ENCODE measurements around the gene ABCC8. TPM values are rescaled to one million over a fixed set of nuclear protein-coding genes. Genes with fewer than 3 reads are reported as not detected.

The ABCC8 gene
- total and polyA plus RNA-seq, 2 of the 8 experiments (the other 6 are each of a cell fraction or from before 2014, with no cell fraction given): 3.7 to 4.9 TPM

DNA sequence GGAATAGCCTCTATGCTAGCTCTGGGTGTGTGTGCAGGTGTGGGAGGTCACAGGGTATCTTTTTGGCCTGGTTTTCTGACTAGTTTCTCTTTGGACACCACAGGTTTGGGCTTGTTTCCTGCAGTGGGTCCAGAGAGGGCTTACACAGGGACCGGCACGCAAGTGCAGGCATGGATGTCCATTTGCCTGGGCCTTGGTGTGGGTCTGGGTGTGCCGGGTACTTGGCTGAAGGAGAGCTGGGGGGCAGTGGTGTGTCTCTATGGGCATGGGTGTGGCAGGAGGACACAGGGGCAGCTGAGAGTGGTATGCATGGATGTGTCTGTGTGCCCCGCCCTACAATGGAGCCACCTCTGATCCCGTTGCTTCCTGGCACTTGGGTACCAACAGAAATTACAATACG lies 80.7 kb downstream of the ABCC8 start (continued):
- TF ChIP-seq, protein P1, sequence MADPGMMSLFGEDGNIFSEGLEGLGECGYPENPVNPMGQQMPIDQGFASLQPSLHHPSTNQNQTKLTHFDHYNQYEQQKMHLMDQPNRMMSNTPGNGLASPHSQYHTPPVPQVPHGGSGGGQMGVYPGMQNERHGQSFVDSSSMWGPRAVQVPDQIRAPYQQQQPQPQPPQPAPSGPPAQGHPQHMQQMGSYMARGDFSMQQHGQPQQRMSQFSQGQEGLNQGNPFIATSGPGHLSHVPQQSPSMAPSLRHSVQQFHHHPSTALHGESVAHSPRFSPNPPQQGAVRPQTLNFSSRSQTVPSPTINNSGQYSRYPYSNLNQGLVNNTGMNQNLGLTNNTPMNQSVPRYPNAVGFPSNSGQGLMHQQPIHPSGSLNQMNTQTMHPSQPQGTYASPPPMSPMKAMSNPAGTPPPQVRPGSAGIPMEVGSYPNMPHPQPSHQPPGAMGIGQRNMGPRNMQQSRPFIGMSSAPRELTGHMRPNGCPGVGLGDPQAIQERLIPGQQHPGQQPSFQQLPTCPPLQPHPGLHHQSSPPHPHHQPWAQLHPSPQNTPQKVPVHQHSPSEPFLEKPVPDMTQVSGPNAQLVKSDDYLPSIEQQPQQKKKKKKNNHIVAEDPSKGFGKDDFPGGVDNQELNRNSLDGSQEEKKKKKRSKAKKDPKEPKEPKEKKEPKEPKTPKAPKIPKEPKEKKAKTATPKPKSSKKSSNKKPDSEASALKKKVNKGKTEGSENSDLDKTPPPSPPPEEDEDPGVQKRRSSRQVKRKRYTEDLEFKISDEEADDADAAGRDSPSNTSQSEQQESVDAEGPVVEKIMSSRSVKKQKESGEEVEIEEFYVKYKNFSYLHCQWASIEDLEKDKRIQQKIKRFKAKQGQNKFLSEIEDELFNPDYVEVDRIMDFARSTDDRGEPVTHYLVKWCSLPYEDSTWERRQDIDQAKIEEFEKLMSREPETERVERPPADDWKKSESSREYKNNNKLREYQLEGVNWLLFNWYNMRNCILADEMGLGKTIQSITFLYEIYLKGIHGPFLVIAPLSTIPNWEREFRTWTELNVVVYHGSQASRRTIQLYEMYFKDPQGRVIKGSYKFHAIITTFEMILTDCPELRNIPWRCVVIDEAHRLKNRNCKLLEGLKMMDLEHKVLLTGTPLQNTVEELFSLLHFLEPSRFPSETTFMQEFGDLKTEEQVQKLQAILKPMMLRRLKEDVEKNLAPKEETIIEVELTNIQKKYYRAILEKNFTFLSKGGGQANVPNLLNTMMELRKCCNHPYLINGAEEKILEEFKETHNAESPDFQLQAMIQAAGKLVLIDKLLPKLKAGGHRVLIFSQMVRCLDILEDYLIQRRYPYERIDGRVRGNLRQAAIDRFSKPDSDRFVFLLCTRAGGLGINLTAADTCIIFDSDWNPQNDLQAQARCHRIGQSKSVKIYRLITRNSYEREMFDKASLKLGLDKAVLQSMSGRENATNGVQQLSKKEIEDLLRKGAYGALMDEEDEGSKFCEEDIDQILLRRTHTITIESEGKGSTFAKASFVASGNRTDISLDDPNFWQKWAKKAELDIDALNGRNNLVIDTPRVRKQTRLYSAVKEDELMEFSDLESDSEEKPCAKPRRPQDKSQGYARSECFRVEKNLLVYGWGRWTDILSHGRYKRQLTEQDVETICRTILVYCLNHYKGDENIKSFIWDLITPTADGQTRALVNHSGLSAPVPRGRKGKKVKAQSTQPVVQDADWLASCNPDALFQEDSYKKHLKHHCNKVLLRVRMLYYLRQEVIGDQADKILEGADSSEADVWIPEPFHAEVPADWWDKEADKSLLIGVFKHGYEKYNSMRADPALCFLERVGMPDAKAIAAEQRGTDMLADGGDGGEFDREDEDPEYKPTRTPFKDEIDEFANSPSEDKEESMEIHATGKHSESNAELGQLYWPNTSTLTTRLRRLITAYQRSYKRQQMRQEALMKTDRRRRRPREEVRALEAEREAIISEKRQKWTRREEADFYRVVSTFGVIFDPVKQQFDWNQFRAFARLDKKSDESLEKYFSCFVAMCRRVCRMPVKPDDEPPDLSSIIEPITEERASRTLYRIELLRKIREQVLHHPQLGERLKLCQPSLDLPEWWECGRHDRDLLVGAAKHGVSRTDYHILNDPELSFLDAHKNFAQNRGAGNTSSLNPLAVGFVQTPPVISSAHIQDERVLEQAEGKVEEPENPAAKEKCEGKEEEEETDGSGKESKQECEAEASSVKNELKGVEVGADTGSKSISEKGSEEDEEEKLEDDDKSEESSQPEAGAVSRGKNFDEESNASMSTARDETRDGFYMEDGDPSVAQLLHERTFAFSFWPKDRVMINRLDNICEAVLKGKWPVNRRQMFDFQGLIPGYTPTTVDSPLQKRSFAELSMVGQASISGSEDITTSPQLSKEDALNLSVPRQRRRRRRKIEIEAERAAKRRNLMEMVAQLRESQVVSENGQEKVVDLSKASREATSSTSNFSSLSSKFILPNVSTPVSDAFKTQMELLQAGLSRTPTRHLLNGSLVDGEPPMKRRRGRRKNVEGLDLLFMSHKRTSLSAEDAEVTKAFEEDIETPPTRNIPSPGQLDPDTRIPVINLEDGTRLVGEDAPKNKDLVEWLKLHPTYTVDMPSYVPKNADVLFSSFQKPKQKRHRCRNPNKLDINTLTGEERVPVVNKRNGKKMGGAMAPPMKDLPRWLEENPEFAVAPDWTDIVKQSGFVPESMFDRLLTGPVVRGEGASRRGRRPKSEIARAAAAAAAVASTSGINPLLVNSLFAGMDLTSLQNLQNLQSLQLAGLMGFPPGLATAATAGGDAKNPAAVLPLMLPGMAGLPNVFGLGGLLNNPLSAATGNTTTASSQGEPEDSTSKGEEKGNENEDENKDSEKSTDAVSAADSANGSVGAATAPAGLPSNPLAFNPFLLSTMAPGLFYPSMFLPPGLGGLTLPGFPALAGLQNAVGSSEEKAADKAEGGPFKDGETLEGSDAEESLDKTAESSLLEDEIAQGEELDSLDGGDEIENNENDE (IDR thresholded peaks at IDR 0.05; ENCODE audit: insufficient replicate concordance, low read length): no peak
- TF ChIP-seq RBBP5 (IDR thresholded peaks at IDR 0.05; ENCODE audit: borderline replicate concordance, low read depth, low read length): no peak
- TF ChIP-seq JUND (IDR thresholded peaks at IDR 0.05; ENCODE audit: low read length): no peak
